Peyer's patch (tissue), 4 donors: ENCODE results near the gene TMEM132D. TPM values are rescaled to one million over a fixed set of nuclear protein-coding genes. Genes with fewer than 3 reads are reported as not detected.

ENCODE experiments used
- DNase-seq, 3 donors: peaks; one replicate each; pipeline ENCODE4 v3.0.0-alpha.2; 2017 to 2019
- H3K27ac ChIP-seq, 4 donors: fragments of 200-600 bp; sonication (generic); one replicate each; pipeline ENCODE4 v1.5.1; 2016 to 2019
- H3K27me3 ChIP-seq, 2 donors: fragments of 200-600 bp; sonication (generic); one replicate each; pipeline ENCODE4 v1.5.1; 2019
- H3K36me3 ChIP-seq, 3 donors: fragments of 200-600 bp; sonication (generic); one replicate each; pipeline ENCODE4 v1.5.1; 2016 to 2019
- H3K4me1 ChIP-seq, 4 donors: fragments of 200-600 bp; sonication (generic); one replicate each; pipeline ENCODE4 v1.5.1; 2016 to 2019
- H3K4me3 ChIP-seq, 4 donors: fragments of 200-600 bp; sonication (generic); 1 replicate in 3 of 4; 2 replicates in 1 of 4; pipeline ENCODE4 v1.5.1; 2016 to 2019; ENCODE audit warnings: mild to moderate bottlenecking in 1 of 4
- H3K9me3 ChIP-seq, 4 donors: fragments of 200-600 bp; sonication (generic); one replicate each; pipeline ENCODE4 v1.5.1; 2016 to 2019; ENCODE audit warnings: mild to moderate bottlenecking in 1 of 4
- CTCF ChIP-seq, 6 experiments: fragments of 450-650 bp in 4 of 6; fragments of 200-600 bp in 2 of 6; sonication (generic) in 1 of 6; IDR thresholded peaks; one replicate each; pipeline ENCODE4 v1.5.1; 2017 to 2019; ENCODE audit warnings: antibody characterized with exemption in 6 of 6, mild to moderate bottlenecking in 3 of 6, moderate library complexity in 1 of 6
- POLR2A ChIP-seq, 2 donors: fragments of 450-650 bp; IDR thresholded peaks; one replicate each; pipeline ENCODE4 v1.5.1; 2017; ENCODE audit warnings: antibody characterized with exemption in 2 of 2, mild to moderate bottlenecking in 2 of 2, moderate library complexity in 2 of 2
- total RNA-seq, 4 donors: library from RNA; depleted of rRNA; stranded (reverse); fragments of >200 nt; gene quantifications; one replicate each; pipeline ENCODE4 v1.1.0, GENCODE V29; 2016

The TMEM132D gene
- total RNA-seq, 4 donors from 2014 or later, result 0.27 to 1.7 (median 0.41) TPM

DNA sequence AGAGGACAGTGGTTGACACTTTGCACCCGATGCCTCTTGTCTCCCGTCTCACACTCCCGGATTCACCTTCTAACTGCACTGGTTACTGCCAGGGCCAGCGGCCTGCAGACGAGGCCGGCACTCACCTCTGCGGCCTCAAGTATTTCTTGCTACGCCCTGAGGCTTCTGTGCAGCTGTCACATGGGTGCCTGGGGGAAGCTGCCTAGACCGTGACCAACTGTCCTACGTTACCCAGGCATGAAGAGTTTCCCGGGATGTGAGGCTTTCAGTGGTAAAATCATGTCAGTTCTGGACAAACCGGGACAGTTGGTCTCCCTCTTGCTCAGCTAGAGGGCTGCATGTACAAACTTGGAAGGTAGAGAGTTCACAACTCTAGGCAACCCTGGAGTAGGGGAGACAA lies 776.1 kb downstream of the TMEM132D start:
- H3K4me3 ChIP-seq, result no peak overlapping the region
- H3K36me3 ChIP-seq, result no peaks in the 10 kb centered on the region
- no peak for DNase-seq
- no peak for TF ChIP-seq POLR2A (IDR thresholded peaks at IDR 0.05)
- TF ChIP-seq CTCF (IDR thresholded peaks at IDR 0.05), result no peak
- no peak overlapping the region for H3K27ac ChIP-seq
- H3K4me1 ChIP-seq, result no peaks in the 10 kb centered on the region
- H3K9me3 ChIP-seq, result no peaks in the 10 kb centered on the region
- no peaks in the 10 kb centered on the region for H3K27me3 ChIP-seq

- no peak overlapping the region for H3K27ac ChIP-seq
- H3K4me1 ChIP-seq, result no peaks in the 10 kb centered on the region
- H3K27me3 ChIP-seq, result no peaks in the 10 kb centered on the region
- no peak for DNase-seq
- no peaks in the 10 kb centered on the region for H3K9me3 ChIP-seq
- TF ChIP-seq CTCF (IDR thresholded peaks at IDR 0.05), result no peak
- no peak for TF ChIP-seq POLR2A (IDR thresholded peaks at IDR 0.05)
- H3K36me3 ChIP-seq, result no peaks in the 10 kb centered on the region
- H3K4me3 ChIP-seq, result no peak overlapping the region
These were observed 776.6 kb downstream of the TMEM132D start for GRCh38 chr12:129127211-129127610.

DNA sequence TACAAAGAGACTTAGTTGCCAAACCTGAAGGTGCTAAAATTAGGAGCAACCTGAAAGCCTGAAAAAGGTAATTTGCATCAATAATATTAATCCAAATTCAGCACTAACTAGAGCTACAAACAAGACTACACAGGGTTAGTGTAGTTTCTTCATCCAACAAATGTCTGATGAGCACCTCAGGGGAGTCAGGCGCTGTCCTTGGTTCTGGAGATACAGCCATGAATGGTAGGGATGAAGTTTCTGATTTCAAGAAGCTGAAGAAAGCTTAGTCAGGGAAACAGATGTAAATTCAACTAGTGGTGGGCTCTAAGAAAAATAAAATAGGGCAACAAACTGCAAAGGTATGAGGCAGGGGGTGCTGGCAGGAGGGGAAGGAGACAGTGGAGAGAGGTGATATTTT lies 784.3 kb downstream of the TMEM132D start:
- H3K27me3 ChIP-seq, result no peaks in the 10 kb centered on the region
- H3K36me3 ChIP-seq, result no peaks in the 10 kb centered on the region
- no peaks in the 10 kb centered on the region for H3K4me1 ChIP-seq
- TF ChIP-seq CTCF (IDR thresholded peaks at IDR 0.05) (no peak), POLR2A (IDR thresholded peaks at IDR 0.05) (no peak)
- DNase-seq, result no peak
- H3K9me3 ChIP-seq, result peaks cover 0 to 2% (median 0%) of the 10 kb centered on the region in 4 donors
- H3K4me3 ChIP-seq, result no peak overlapping the region
- no peak overlapping the region for H3K27ac ChIP-seq

- Histone ChIP-seq H3K9me3 (peaks cover 0 to 2% (median 0%) of the 10 kb centered on the region in 4 donors), H3K4me1 (no peaks in the 10 kb centered on the region), H3K27me3 (no peaks in the 10 kb centered on the region), H3K4me3 (no peak overlapping the region), H3K36me3 (no peaks in the 10 kb centered on the region), H3K27ac (no peak overlapping the region)
- DNase-seq, result no peak
- TF ChIP-seq POLR2A (IDR thresholded peaks at IDR 0.05), result no peak
- TF ChIP-seq CTCF (IDR thresholded peaks at IDR 0.05), result no peak
These were observed 788.3 kb downstream of the TMEM132D start for GRCh38 chr12:129115558-129115957.

DNA sequence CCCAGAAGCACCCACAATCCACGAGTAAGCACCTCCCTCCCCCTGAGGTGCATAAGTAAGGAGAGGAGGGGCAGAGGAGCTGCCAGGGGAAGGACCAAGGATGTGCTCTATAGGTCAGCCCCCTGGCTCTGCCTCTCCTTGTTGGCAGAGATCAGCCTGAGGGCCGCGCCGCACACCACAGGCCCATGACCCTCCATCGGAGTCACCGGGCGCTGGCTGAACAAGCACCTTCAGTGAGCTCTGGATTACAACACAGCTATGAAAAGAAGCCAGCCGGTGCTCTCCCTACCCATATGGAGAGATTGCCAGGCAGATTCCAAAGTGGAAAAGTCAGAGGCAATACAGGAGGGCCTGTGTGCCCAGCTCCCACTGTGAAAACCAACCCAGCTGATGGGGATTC lies 793.2 kb downstream of the TMEM132D start:
- Histone ChIP-seq H3K27me3 (no peaks in the 10 kb centered on the region), H3K4me3 (no peak overlapping the region), H3K9me3 (no peaks in the 10 kb centered on the region), H3K27ac (no peak overlapping the region), H3K4me1 (no peaks in the 10 kb centered on the region), H3K36me3 (no peaks in the 10 kb centered on the region)
- no peak for DNase-seq
- no peak for TF ChIP-seq POLR2A (IDR thresholded peaks at IDR 0.05)
- no peak for TF ChIP-seq CTCF (IDR thresholded peaks at IDR 0.05)
